Right atrium auricular region (tissue), 2 donors: Measurements from ENCODE around the gene NUP205. TPM values are rescaled to one million over a fixed set of nuclear protein-coding genes. Genes with fewer than 3 reads are reported as not detected.
A peak's percentile ranks its signal among the peaks of the same experiment; 100 is the strongest.

Experiments used
- DNase-seq: peaks from one replicate; pipeline ENCODE4 v3.0.0-alpha.2; 2019; ENCODE audit warnings: low spot score
- H3K27ac ChIP-seq, 2 donors: fragments of 200-600 bp; sonication (generic); 1 replicate in 1 of 2; 2 replicates in 1 of 2; pipeline ENCODE4 v1.5.1; 2016 to 2019
- H3K27me3 ChIP-seq, 2 donors: fragments of 200-600 bp; sonication (generic); one replicate each; pipeline versions ENCODE4 v1.5.1 to v1.6.0; 2017 to 2019
- H3K36me3 ChIP-seq: fragments of 200-600 bp; sonication (generic); one replicate; pipeline ENCODE4 v1.5.1; 2016
- H3K4me1 ChIP-seq, 2 donors: fragments of 200-600 bp; sonication (generic); one replicate each; pipeline versions ENCODE4 v1.5.1 to v1.6.0; 2017 to 2019
- H3K4me3 ChIP-seq, 2 donors: fragments of 200-600 bp; sonication (generic); 1 replicate in 1 of 2; 2 replicates in 1 of 2; pipeline ENCODE4 v1.5.1; 2017 to 2019; ENCODE audit warnings: mild to moderate bottlenecking in 1 of 2, moderate library complexity in 1 of 2
- H3K9me3 ChIP-seq, 2 donors: fragments of 200-600 bp; sonication (generic); one replicate each; pipeline ENCODE4 v1.5.1; 2019
- total RNA-seq, 2 donors: library from RNA; depleted of rRNA; stranded (reverse); fragments of >200 nt; gene quantifications; one replicate each; pipeline ENCODE4 v1.1.0, GENCODE V29; 2016
- TF ChIP-seq, protein P1 (sequence below), 2 donors: fragments of 200-600 bp; sonication (generic); IDR thresholded peaks; one replicate each; pipeline ENCODE4 v1.5.1; 2019; ENCODE audit warnings: antibody characterized with exemption in 2 of 2

Gene NUP205
- total RNA-seq, 2 donors from 2014 or later, result 14.3 to 17.2 TPM

GRCh38 chr7:135510592-135511183, 47.0 kb upstream of the NUP205 start:
- peaks cover 0 to 25% of the 10 kb centered on the region in 2 donors for H3K4me1 ChIP-seq
- H3K9me3 ChIP-seq, result no peaks in the 10 kb centered on the region
- no peak for DNase-seq
- H3K27ac ChIP-seq, result peak overlapping the region; percentile 38 to 95
- no peaks in the 10 kb centered on the region for H3K27me3 ChIP-seq
- H3K36me3 ChIP-seq, result no peaks in the 10 kb centered on the region
- peak overlapping the region; percentile 78 to 86 for H3K4me3 ChIP-seq
- TF ChIP-seq, protein P1, sequence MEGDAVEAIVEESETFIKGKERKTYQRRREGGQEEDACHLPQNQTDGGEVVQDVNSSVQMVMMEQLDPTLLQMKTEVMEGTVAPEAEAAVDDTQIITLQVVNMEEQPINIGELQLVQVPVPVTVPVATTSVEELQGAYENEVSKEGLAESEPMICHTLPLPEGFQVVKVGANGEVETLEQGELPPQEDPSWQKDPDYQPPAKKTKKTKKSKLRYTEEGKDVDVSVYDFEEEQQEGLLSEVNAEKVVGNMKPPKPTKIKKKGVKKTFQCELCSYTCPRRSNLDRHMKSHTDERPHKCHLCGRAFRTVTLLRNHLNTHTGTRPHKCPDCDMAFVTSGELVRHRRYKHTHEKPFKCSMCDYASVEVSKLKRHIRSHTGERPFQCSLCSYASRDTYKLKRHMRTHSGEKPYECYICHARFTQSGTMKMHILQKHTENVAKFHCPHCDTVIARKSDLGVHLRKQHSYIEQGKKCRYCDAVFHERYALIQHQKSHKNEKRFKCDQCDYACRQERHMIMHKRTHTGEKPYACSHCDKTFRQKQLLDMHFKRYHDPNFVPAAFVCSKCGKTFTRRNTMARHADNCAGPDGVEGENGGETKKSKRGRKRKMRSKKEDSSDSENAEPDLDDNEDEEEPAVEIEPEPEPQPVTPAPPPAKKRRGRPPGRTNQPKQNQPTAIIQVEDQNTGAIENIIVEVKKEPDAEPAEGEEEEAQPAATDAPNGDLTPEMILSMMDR (IDR thresholded peaks at IDR 0.05), result peak in 1 of 2 donors; percentile 26

- TF ChIP-seq, protein P1 (IDR thresholded peaks at IDR 0.05), result peak; percentile 23 to 63
- no peaks in the 10 kb centered on the region for H3K36me3 ChIP-seq
Observed at GRCh38 chr7:135512135-135512887, 45.4 kb upstream of the NUP205 start.

GRCh38 chr7:135514856-135515255, 42.9 kb upstream of the NUP205 start:
- Histone ChIP-seq H3K27me3 (no peaks in the 10 kb centered on the region), H3K27ac (no peak overlapping the region), H3K4me3 (no peak overlapping the region), H3K36me3 (no peaks in the 10 kb centered on the region), H3K4me1 (no peaks in the 10 kb centered on the region), H3K9me3 (no peaks in the 10 kb centered on the region)
- no peak for DNase-seq
- TF ChIP-seq, protein P1 (IDR thresholded peaks at IDR 0.05), result no peak

More at GRCh38 chr7:135512135-135512887, 45.4 kb upstream of the NUP205 start:
- DNase-seq, result peak; percentile 26
- no peak overlapping the region for H3K27ac ChIP-seq
- H3K4me1 ChIP-seq, result peaks cover 0 to 14% of the 10 kb centered on the region in 2 donors
- H3K4me3 ChIP-seq, result no peak overlapping the region
- no peaks in the 10 kb centered on the region for H3K9me3 ChIP-seq
- no peaks in the 10 kb centered on the region for H3K27me3 ChIP-seq

DNA sequence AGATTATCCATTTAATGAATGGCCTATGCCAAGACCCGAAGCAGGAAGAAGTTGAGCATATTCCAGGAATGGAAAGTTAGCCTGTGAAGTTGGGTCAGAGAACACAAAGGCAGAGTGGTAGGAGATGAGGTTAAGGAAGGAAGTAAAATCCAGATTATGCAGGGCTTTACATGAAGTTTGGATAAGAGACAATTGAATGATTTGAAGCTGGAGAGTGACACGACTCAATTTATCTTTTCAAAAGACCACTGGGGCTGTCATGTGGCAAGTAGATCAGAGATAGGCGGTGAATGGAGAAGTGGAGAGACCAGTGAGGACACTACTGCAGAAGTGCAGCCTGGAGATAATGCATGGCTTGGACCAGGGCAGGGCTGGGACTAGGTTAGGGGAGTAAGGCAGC, 40.7 kb upstream of the NUP205 start:
- Histone ChIP-seq H3K4me1 (no peaks in the 10 kb centered on the region), H3K27me3 (no peaks in the 10 kb centered on the region), H3K9me3 (no peaks in the 10 kb centered on the region), H3K36me3 (no peaks in the 10 kb centered on the region), H3K27ac (no peak overlapping the region), H3K4me3 (no peak overlapping the region)
- DNase-seq, result no peak
- TF ChIP-seq, protein P1 (IDR thresholded peaks at IDR 0.05), result no peak

DNA sequence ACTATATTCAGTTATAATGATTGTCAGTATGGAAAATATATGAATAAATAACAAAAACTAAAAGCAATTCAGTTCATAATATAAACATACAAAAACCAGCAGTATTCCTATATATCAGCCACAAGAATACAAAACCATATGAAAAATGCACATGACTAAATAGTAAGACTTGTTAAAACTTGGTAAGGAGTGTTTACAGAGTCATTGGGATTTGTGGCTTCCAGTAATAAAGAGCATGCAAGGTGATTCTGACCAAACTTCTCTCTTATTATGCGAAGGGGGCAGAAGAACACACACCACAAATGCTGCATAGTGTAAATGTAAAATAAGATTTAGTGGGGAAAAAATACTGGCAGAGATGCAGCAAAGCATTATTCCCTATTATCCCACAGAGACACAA, 39.0 kb upstream of the NUP205 start:
- DNase-seq, result no peak
- no peaks in the 10 kb centered on the region for H3K4me1 ChIP-seq
- H3K4me3 ChIP-seq, result no peak overlapping the region
- H3K27ac ChIP-seq, result no peak overlapping the region
- H3K27me3 ChIP-seq, result no peaks in the 10 kb centered on the region
- TF ChIP-seq, protein P1 (IDR thresholded peaks at IDR 0.05), result no peak
- no peaks in the 10 kb centered on the region for H3K36me3 ChIP-seq
- H3K9me3 ChIP-seq, result no peaks in the 10 kb centered on the region
